ENCODE results near the gene COL8A1.

- TF ChIP-seq CTCF (conservative IDR thresholded peaks at IDR 0.05) (no peak), EZH2 (IDR thresholded peaks at IDR 0.05; ENCODE audit: low read depth) (no peak)
Observed at GRCh38 chr3:99755831-99756230, 117.4 kb downstream of the COL8A1 start.

Measured in PC-9 (cell line).